ENCODE measurements around the gene CLDN19. TPM values are rescaled to one million over a fixed set of nuclear protein-coding genes. Genes with fewer than 3 reads are reported as not detected.

CLDN19 gene
- polyA plus RNA-seq, 2 of the 4 experiments (the other 2 are of a cell fraction): 0.03 TPM; not detected in 1

DNA sequence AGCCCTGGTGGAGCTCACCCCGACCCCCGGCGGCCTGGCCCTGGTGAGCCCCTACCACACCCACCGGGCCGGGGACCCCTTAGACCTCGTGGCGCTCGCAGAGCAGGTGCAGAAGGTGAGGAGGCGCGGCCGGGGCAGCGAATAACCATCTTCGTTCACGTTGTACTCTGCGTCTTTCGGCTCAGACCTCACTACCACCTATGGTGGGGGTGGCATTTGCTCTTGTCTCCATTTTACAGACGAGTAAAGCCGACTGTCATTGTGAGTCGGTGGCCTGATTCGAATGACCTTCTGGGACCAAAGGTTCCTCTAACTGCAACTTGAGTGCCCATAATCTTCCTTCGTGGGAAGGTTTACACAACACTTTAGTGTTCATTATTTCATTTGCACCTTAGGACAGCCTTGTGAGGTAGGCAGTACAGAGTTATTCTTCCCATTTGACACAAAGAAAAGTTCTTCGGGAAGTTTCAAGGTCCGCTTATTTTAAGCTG is 27.5 kb upstream of the CLDN19 start:
- CTCF ChIA-PET: interaction anchor here (0.8 to 2.4 kb wide), 4 partner anchors 10 to 306 kb away, joined by 3 to 15 read pairs (median 8); no protein-coding TSS in a partner anchor
- no peak for FAIRE-seq
- 5% methylated on average over 16 of the region's 23 CpGs for WGBS (ENCODE audit: missing lambda C conversion rate)

DNA sequence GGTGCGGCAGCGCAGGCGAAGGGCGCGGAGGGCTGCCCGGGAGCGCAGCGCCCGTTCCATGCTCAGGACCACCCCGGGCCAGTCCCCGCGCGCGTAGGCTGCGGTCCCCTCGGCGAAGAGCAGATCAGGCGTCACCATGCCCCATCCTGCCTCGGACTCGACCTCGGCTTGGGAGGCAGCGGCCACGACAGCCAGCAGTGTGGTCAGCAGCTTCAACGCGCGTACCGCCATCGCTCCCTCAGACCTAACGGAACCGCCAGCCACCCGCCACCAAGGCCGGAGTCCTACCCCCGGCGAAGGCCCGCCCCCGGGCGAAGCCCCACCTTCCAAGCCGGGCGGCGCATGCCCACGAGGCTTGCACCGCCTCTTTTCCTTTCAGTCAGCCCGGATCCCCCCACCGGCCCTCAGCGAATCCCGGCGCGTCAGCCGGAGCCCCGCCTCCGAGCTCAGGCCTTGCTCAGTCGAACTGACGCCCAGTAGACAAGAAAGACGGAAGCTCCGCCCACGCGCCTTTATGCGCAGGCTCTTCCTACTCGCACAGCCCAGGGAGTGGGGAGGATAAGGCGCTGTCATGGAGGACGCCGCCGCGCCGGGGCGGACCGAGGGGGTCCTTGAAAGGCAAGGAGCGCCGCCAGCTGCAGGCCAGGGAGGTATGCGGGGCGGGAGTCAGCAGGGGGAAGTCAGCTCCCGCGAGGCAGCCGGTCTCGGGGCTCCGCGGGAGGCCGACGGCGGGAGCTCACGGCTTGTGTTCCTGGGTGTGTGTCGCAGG is 26.9 kb upstream of the CLDN19 start, which contains the start of the genes C1orf50 and P3H1:
C1orf50 (plus strand) TSS at position 509 of the 769 bp plus-strand sequence; CDS start at position 572, 63 bp downstream.
P3H1 (minus strand) TSS at position 288 of the 769 bp plus-strand sequence; CDS start at position 231, 57 bp downstream.
- Histone ChIP-seq H3K4me1 (peaks cover 16% of the 10 kb centered on the region; the same call in 2 of the 3 replicates), H3K4me2 (peak within 1 kb of the TSS; percentile 91), H3K4me3 (peak within 1 kb of the TSS; percentile 95), H3K9me3 (no peaks in the 10 kb centered on the region), H3K27ac (peak within 1 kb of the TSS; percentile 83 to 96)
- TF ChIP-seq POLR2A (IDR thresholded peaks at IDR 0.05; ENCODE audit: low read length) (peak; percentile 87), KDM1A (IDR thresholded peaks at IDR 0.05; ENCODE audit: low read depth) (no peak), EP300 (IDR thresholded peaks at IDR 0.05) (no peak), EHF (CRISPR knock-in tag; IDR thresholded peaks at IDR 0.05) (no peak), JUN (IDR thresholded peaks at IDR 0.05) (peak in 1 of 2 experiments; percentile 56; a peak in 1 of 5 replicates), KDM5A (IDR thresholded peaks at IDR 0.05) (peak; percentile 51; the same call in 1 of the 2 replicates), PHF8 (IDR thresholded peaks at IDR 0.05; ENCODE audit: borderline replicate concordance, low read depth) (peak; percentile 49; the same call in 1 of the 2 replicates), MAFK (IDR thresholded peaks at IDR 0.05; ENCODE audit: partially characterized antibody) (peak; percentile 17), BHLHE40 (IDR thresholded peaks at IDR 0.05; ENCODE audit: low read depth, low read length) (no peak), FOXS1 (CRISPR knock-in tag; IDR thresholded peaks at IDR 0.05) (no peak), SREBF2 (IDR thresholded peaks at IDR 0.05) (no peak)
- TF ChIP-seq, protein P1, sequence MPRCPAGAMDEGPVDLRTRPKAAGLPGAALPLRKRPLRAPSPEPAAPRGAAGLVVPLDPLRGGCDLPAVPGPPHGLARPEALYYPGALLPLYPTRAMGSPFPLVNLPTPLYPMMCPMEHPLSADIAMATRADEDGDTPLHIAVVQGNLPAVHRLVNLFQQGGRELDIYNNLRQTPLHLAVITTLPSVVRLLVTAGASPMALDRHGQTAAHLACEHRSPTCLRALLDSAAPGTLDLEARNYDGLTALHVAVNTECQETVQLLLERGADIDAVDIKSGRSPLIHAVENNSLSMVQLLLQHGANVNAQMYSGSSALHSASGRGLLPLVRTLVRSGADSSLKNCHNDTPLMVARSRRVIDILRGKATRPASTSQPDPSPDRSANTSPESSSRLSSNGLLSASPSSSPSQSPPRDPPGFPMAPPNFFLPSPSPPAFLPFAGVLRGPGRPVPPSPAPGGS (IDR thresholded peaks at IDR 0.05): peak; percentile 56; the same call in 1 of the 3 replicates
- TF ChIP-seq, protein P2, sequence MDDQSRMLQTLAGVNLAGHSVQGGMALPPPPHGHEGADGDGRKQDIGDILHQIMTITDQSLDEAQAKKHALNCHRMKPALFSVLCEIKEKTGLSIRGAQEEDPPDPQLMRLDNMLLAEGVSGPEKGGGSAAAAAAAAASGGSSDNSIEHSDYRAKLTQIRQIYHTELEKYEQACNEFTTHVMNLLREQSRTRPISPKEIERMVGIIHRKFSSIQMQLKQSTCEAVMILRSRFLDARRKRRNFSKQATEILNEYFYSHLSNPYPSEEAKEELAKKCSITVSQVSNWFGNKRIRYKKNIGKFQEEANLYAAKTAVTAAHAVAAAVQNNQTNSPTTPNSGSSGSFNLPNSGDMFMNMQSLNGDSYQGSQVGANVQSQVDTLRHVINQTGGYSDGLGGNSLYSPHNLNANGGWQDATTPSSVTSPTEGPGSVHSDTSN (IDR thresholded peaks at IDR 0.05): no peak
- 4% methylated on average over 10 of the region's 82 CpGs for WGBS (ENCODE audit: missing lambda C conversion rate)
- ChIA-PET CTCF (interaction anchor here (0.6 to 2.4 kb wide), 11 partner anchors 10 to 431 kb away, joined by 3 to 15 read pairs (median 3); no protein-coding TSS in a partner anchor), POLR2A (interaction anchor here (0.6 to 2.4 kb wide), 12 partner anchors 10 to 649 kb away, joined by 3 to 15 read pairs (median 4); partner anchors contain the start of genes ERMAP, PPIH, SVBP and YBX1)
- FAIRE-seq: no peak
- peak; percentile 83 to 96 for DNase-seq (ENCODE audit: low read depth in 1 of 2, low spot score in 1 of 2)
- peak; percentile 86 to 98 for ATAC-seq

More for the DNA sequence above, 27.5 kb upstream of the CLDN19 start:
- DNase-seq (ENCODE audit: low read depth in 1 of 2, low spot score in 1 of 2): peak in 1 of 2 experiments; percentile 12
- POLR2A ChIA-PET: interaction anchor here (0.7 to 2.4 kb wide), 7 partner anchors 10 to 306 kb away, joined by 4 to 15 read pairs (median 6); partner anchors contain the start of genes ERMAP, SVBP, YBX1 and ZNF691
- Histone ChIP-seq H3K4me2 (peak overlapping the region; percentile 91), H3K4me3 (peak overlapping the region; percentile 95), H3K4me1 (peaks cover 16% of the 10 kb centered on the region; the same call in 2 of the 3 replicates), H3K9me3 (no peaks in the 10 kb centered on the region), H3K27ac (peak overlapping the region; percentile 83 to 96)
- ATAC-seq: peak; percentile 42 to 43
- TF ChIP-seq NFE2L2 (conservative IDR thresholded peaks at IDR 0.05; ENCODE audit: low read length): no peak
- TF ChIP-seq, protein P3, sequence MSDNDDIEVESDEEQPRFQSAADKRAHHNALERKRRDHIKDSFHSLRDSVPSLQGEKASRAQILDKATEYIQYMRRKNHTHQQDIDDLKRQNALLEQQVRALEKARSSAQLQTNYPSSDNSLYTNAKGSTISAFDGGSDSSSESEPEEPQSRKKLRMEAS (IDR thresholded peaks at IDR 0.05): peak; percentile 4; the same call in 1 of the 2 replicates
- 0 out of 2 replicates have a peak, but pooled peaks have one; percentile 4 for TF ChIP-seq KDM5A (IDR thresholded peaks at IDR 0.05)

DNA sequence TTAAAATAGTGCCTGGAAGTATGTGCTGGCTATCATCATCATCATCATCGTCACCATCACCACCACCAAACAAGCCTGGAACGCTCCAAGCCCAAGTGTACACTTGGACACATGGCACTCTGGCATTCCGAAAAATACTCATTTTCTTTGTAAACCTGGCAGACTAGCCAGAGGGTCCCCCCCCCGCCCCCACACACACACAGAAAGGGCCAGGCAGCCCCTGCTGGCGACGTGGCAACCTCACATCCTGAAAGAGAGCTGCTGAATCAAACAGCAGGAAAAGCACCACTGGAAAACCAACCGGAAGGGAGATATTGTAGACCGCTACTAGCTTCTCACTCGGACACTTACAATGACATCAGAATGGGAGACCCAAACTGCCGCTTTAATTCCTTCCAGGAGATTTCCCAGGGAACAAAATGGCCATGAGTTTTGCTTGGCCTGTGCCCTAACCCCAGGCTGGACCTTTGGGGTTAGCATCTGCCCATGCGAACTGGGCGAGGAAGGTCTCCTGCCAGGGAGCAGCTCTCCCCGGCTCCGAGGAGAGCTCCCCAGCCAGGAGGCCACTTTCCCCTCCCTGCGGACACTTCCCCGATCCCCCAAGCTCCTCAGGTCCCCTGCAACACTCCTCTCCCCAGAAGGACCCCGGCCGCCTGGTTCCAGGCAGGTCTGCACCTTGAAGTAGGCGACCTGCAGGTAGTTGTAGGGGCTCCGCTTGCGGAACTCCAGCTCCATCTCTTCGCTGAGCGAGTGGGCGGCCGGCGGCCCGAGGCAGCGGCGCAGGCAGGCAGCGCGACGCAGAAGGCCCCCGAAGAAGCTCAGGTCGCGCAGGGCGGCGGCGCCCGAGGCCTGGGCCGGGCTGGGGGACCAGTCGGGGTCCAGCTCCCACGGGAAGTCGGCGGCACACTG is 26.1 kb upstream of the CLDN19 start:
- FAIRE-seq (no peak), ATAC-seq (peak; percentile 63 to 78), DNase-seq (ENCODE audit: low read depth in 1 of 2, low spot score in 1 of 2) (peak; percentile 48 to 58)
- H3K4me3 ChIP-seq: peak overlapping the region; percentile 95
- H3K9me3 ChIP-seq: no peaks in the 10 kb centered on the region
- H3K4me2 ChIP-seq: peak overlapping the region; percentile 82
- 2% methylated on average over 13 of the region's 44 CpGs for WGBS (ENCODE audit: missing lambda C conversion rate)
- CTCF ChIA-PET: interaction anchor here (0.6 to 2.4 kb wide), 15 partner anchors 9 to 1351 kb away, joined by 3 to 15 read pairs (median 3); partner anchors contain the start of gene CCDC30
- POLR2A ChIA-PET: interaction anchor here (0.6 to 2.4 kb wide), 13 partner anchors 9 to 648 kb away, joined by 3 to 15 read pairs (median 5); partner anchors contain the start of genes ERMAP, PPIH, SVBP and YBX1
- TF ChIP-seq RAD21 (conservative IDR thresholded peaks at IDR 0.05 in 1 of 2, IDR thresholded peaks at IDR 0.05 in 1 of 2): 0 out of 5 replicates have a peak, but pooled peaks have one; percentile 15 to 22
- TF ChIP-seq PHF8 (IDR thresholded peaks at IDR 0.05; ENCODE audit: borderline replicate concordance, low read depth): 0 out of 2 replicates have a peak, but pooled peaks have one; percentile 29
- no peak for TF ChIP-seq RCOR1 (IDR thresholded peaks at IDR 0.05; ENCODE audit: low read depth, low read length)
- TF ChIP-seq, protein P4, sequence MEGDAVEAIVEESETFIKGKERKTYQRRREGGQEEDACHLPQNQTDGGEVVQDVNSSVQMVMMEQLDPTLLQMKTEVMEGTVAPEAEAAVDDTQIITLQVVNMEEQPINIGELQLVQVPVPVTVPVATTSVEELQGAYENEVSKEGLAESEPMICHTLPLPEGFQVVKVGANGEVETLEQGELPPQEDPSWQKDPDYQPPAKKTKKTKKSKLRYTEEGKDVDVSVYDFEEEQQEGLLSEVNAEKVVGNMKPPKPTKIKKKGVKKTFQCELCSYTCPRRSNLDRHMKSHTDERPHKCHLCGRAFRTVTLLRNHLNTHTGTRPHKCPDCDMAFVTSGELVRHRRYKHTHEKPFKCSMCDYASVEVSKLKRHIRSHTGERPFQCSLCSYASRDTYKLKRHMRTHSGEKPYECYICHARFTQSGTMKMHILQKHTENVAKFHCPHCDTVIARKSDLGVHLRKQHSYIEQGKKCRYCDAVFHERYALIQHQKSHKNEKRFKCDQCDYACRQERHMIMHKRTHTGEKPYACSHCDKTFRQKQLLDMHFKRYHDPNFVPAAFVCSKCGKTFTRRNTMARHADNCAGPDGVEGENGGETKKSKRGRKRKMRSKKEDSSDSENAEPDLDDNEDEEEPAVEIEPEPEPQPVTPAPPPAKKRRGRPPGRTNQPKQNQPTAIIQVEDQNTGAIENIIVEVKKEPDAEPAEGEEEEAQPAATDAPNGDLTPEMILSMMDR (IDR thresholded peaks at IDR 0.05): peak; percentile 21; the same call in 2 of the 3 replicates
- TF ChIP-seq, protein P5, sequence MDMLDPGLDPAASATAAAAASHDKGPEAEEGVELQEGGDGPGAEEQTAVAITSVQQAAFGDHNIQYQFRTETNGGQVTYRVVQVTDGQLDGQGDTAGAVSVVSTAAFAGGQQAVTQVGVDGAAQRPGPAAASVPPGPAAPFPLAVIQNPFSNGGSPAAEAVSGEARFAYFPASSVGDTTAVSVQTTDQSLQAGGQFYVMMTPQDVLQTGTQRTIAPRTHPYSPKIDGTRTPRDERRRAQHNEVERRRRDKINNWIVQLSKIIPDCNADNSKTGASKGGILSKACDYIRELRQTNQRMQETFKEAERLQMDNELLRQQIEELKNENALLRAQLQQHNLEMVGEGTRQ (IDR thresholded peaks at IDR 0.05): no peak
- no peak for TF ChIP-seq NR3C1 (IDR thresholded peaks at IDR 0.05)
- H3K27ac ChIP-seq: peak overlapping the region; percentile 81 to 94
- H3K4me1 ChIP-seq: peaks cover 16% of the 10 kb centered on the region; the same call in 2 of the 3 replicates

Data from A549 (cell line).